Activated naive CD4-positive, alpha-beta T cell treated with anti-CD3 and anti-CD28 coated beads, Interleukin-2, amount 50 U/mL, for 24 hours (primary cell): ENCODE data around the gene ZSCAN10.
"Not testable (repeated sequence)": the region's sequence is repeated elsewhere in the genome, so short reads cannot be mapped to it uniquely, and the experiment has no call there.

ENCODE experiments used
- H3K27ac Mint-ChIP-seq: one replicate; pipeline ENCODE4 v1.8.0; 2021; ENCODE audit warnings: mild to moderate bottlenecking, mixed read lengths
- H3K27me3 Mint-ChIP-seq: one replicate; pipeline ENCODE4 v1.8.0; 2021; ENCODE audit warnings: mixed read lengths
- H3K36me3 Mint-ChIP-seq: one replicate; pipeline ENCODE4 v1.8.0; 2021; ENCODE audit warnings: mixed read lengths
- H3K4me1 Mint-ChIP-seq: one replicate; pipeline ENCODE4 v1.8.0; 2021; ENCODE audit warnings: mixed read lengths
- H3K4me3 Mint-ChIP-seq: one replicate; pipeline ENCODE4 v1.8.0; 2021; ENCODE audit warnings: mild to moderate bottlenecking, mixed read lengths
- H3K9me3 Mint-ChIP-seq: one replicate; pipeline ENCODE4 v1.8.0; 2021; ENCODE audit warnings: mixed read lengths

Gene ZSCAN10

DNA sequence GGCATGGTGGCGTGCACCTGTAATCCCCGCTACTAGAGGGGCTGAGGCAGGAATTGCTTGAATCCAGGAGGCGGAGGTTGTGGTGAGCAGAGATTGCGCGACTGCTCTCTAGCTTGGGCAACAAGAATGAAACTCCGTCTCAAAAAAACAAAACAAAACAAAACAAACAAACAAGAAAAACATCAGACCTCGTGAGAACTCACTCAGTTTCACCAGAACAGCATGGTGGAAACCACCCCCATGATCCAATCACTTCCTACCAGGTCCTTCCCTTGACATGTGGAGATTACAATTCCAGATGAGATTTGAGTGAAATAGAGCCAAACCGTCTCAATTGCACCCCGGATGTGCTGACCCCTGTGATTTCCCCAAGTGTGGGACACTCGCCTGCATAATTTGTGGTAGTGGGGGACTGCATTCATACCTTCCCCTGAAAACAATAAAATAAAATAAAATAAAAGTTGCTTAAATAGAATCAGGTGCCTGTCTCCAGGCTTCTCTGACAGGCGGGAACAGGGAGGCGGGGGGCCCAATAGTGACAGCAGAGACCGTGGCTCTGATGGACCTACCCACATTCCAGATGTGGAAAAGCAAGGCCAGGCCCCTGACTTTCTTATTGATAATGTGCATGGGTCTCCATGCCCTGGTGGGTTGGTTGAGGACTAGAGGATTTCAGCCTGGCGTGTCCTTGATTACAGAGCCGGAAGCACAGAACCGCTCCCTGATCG, 13.1 kb downstream of the ZSCAN10 start:
- Mint-ChIP-seq H3K27ac (no peak overlapping the region), H3K4me3 (peak overlapping the region; percentile 57), H3K4me1 (peaks cover 43% of the 10 kb centered on the region), H3K9me3 (no peaks in the 10 kb centered on the region), H3K27me3 (no peaks in the 10 kb centered on the region), H3K36me3 (no peaks in the 10 kb centered on the region)

GRCh38 chr16:3084969-3085670, 14.0 kb downstream of the ZSCAN10 start:
- H3K4me3 Mint-ChIP-seq: peak overlapping the region; percentile 26
- peak overlapping the region; percentile 12 for H3K27ac Mint-ChIP-seq
- H3K4me1 Mint-ChIP-seq: peaks cover 43% of the 10 kb centered on the region
- H3K9me3 Mint-ChIP-seq: no peaks in the 10 kb centered on the region
- H3K27me3 Mint-ChIP-seq: no peaks in the 10 kb centered on the region
- H3K36me3 Mint-ChIP-seq: peaks cover 1% of the 10 kb centered on the region

- Mint-ChIP-seq H3K36me3 (peaks cover 3% of the 10 kb centered on the region), H3K4me1 (peaks cover 50% of the 10 kb centered on the region), H3K9me3 (no peaks in the 10 kb centered on the region), H3K4me3 (no peak overlapping the region), H3K27me3 (no peaks in the 10 kb centered on the region), H3K27ac (peak overlapping the region; percentile 10)
Observed at GRCh38 chr16:3084491-3084890, 14.6 kb downstream of the ZSCAN10 start.

DNA sequence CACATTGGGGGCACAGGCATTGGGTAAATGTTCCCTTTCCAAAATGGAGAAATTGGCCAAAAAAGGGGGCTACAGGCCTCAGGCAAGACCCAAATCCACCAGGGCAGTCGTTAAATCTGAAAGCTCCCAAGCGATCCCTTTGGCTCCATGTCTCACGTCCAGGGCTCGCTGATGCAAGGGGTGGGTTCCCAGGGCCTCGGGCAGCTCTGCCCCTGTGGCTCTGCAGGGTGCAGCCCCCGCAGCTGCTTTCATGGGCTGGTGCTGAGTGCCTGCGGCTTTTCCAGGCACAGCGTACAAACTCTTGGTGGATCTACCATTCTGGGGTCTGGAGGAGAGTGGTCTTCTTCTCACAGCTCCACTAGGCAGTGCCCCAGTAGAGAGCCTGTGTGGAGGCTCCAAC, 15.7 kb downstream of the ZSCAN10 start:
- H3K27me3 Mint-ChIP-seq, H3K9me3 Mint-ChIP-seq, H3K4me3 Mint-ChIP-seq, H3K36me3 Mint-ChIP-seq: not testable (repeated sequence)
- H3K4me1 Mint-ChIP-seq: peaks cover 57% of the 10 kb centered on the region
- H3K27ac Mint-ChIP-seq: peak overlapping the region; percentile 14

GRCh38 chr16:3081957-3082356, 17.1 kb downstream of the ZSCAN10 start:
- H3K27me3 Mint-ChIP-seq, H3K4me3 Mint-ChIP-seq, H3K9me3 Mint-ChIP-seq, H3K27ac Mint-ChIP-seq, H3K36me3 Mint-ChIP-seq: not testable (repeated sequence)
- H3K4me1 Mint-ChIP-seq: peaks cover 60% of the 10 kb centered on the region

GRCh38 chr16:3080024-3080423, 19.1 kb downstream of the ZSCAN10 start:
- H3K9me3 Mint-ChIP-seq: no peaks in the 10 kb centered on the region
- no peak overlapping the region for H3K27ac Mint-ChIP-seq
- no peak overlapping the region for H3K4me3 Mint-ChIP-seq
- H3K4me1 Mint-ChIP-seq: peaks cover 67% of the 10 kb centered on the region
- peaks cover 5% of the 10 kb centered on the region for H3K36me3 Mint-ChIP-seq
- H3K27me3 Mint-ChIP-seq: no peaks in the 10 kb centered on the region

DNA sequence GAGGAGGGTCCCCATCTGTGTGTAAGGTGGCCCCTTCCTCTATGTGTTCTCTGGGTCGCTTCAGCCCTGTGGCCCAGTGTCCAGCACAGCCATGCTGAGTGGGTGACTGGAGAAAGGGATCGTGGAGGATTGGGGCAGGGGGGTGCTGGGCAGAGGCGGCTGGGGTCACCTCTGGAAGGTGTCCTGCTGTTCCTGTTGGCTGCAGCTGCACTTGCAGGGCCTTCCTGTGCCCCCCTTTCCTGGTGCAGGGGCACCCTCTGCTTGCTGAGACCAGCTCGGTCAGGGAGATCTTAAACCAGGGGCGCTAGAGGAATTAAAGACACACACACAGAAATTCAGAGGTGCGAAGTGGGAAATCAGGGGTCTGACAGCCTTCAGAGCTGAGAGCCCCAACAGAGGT, 22.5 kb downstream of the ZSCAN10 start:
- Mint-ChIP-seq H3K27ac (peak overlapping the region; percentile 84), H3K4me1 (peaks cover 80% of the 10 kb centered on the region), H3K27me3 (no peaks in the 10 kb centered on the region), H3K4me3 (peak overlapping the region; percentile 55), H3K9me3 (no peaks in the 10 kb centered on the region), H3K36me3 (peaks cover 5% of the 10 kb centered on the region)

DNA sequence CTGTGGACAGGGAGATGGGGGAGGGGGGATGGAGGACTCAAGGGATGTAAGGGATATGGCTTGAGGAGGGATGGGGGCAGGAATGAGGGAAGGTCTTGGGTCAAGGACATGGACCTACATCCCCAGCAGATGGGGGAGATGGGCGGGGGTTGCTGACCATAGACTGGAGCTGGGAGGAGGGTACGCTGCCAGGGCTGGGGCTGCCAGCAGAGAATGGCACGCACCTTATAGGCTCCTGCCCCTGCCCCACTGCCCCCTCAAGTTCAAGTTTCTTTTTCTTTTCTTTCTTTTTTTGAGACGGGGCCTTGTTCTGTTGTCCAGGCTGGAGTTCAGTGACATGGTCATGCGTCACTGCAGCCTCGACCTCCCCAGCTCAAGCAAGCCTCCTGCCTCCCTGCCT, 23.1 kb downstream of the ZSCAN10 start:
- not testable (repeated sequence) for H3K9me3 Mint-ChIP-seq, H3K27me3 Mint-ChIP-seq, H3K36me3 Mint-ChIP-seq
- Mint-ChIP-seq H3K4me3 (peak overlapping the region; percentile 31), H3K27ac (peak overlapping the region; percentile 25), H3K4me1 (peaks cover 83% of the 10 kb centered on the region)

DNA sequence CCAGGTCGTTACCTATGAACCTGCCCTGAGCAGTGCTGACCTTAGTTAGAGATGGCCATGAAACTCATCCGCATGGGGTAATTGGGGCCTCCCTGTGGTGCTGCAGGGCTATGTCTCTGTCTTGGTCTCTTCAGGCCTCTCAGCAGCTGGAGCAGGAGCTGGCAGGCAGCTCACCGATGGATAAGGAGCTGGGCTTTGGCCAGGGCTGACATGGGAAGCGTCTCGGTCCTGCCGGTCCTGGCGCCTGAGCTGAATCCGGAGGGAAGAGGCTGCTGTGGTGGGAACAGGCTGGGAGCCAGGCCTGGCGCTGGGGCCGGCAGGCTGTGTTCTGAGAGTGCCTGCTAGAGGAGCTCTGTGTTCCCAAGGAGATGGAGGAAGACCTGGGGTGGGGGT, 23.6 kb downstream of the ZSCAN10 start:
- peaks cover 82% of the 10 kb centered on the region for H3K4me1 Mint-ChIP-seq
- H3K9me3 Mint-ChIP-seq: no peaks in the 10 kb centered on the region
- peak overlapping the region; percentile 79 for H3K4me3 Mint-ChIP-seq
- no peaks in the 10 kb centered on the region for H3K27me3 Mint-ChIP-seq
- H3K27ac Mint-ChIP-seq: peak overlapping the region; percentile 95
- H3K36me3 Mint-ChIP-seq: peaks cover 4% of the 10 kb centered on the region

GRCh38 chr16:3074860-3075522, 24.1 kb downstream of the ZSCAN10 start:
- Mint-ChIP-seq H3K9me3 (no peaks in the 10 kb centered on the region), H3K36me3 (peaks cover 6% of the 10 kb centered on the region), H3K4me1 (peaks cover 84% of the 10 kb centered on the region), H3K4me3 (peak overlapping the region; percentile 79), H3K27me3 (no peaks in the 10 kb centered on the region), H3K27ac (peak overlapping the region; percentile 95)

DNA sequence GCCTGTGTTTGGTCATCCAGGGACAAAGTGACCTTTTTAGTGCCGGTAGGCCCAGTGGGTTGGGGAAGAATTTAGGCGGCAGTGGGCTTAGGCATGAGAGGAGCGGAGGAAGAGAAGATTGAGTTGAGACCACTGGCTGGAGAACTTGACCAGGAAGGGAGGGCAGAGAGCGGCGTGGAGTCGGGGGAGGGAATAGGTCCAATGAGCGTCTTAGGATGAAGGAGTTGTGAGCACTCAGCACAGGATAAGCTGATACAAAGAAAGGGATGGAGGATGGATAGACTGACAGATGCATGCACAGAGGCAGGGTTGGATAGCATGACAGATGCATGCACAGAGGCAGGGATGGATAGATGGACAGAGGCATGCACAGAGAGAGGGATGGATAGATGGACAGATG, 25.6 kb downstream of the ZSCAN10 start:
- H3K27ac Mint-ChIP-seq: peak overlapping the region; percentile 79
- H3K36me3 Mint-ChIP-seq: peaks cover 9% of the 10 kb centered on the region
- no peaks in the 10 kb centered on the region for H3K27me3 Mint-ChIP-seq
- peaks cover 86% of the 10 kb centered on the region for H3K4me1 Mint-ChIP-seq
- peak overlapping the region; percentile 39 for H3K4me3 Mint-ChIP-seq
- H3K9me3 Mint-ChIP-seq: no peaks in the 10 kb centered on the region

GRCh38 chr16:3072576-3073263, 26.4 kb downstream of the ZSCAN10 start:
- H3K27me3 Mint-ChIP-seq, H3K9me3 Mint-ChIP-seq, H3K36me3 Mint-ChIP-seq, H3K27ac Mint-ChIP-seq: not testable (repeated sequence)
- peak overlapping the region; percentile 39 for H3K4me3 Mint-ChIP-seq
- peaks cover 86% of the 10 kb centered on the region for H3K4me1 Mint-ChIP-seq

DNA sequence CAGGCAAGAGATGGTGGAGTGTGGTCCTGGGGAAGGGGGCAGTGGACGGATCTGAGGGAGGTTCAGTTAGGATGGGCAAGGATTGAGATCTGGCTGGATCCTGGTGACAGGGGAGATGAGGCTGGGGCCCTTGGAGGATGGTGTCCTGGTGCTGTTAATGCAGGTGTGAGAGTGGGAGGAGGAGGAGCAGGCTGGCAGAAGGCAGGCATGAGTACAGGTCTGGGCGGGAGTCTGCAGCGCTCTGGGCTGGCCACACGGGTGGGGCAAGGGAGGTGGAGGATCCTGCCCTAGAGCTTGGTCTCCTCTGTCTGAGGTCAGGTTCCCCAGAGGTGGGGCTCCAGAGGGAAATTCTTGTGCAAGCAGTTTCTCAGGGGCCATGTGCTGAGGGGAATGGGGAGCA, 26.9 kb downstream of the ZSCAN10 start:
- not testable (repeated sequence) for H3K9me3 Mint-ChIP-seq, H3K4me3 Mint-ChIP-seq, H3K36me3 Mint-ChIP-seq, H3K27me3 Mint-ChIP-seq
- peaks cover 84% of the 10 kb centered on the region for H3K4me1 Mint-ChIP-seq
- H3K27ac Mint-ChIP-seq: peak overlapping the region; percentile 51

- no peaks in the 10 kb centered on the region for H3K27me3 Mint-ChIP-seq
- H3K27ac Mint-ChIP-seq: peak overlapping the region; percentile 56
- H3K9me3 Mint-ChIP-seq: no peaks in the 10 kb centered on the region
- peaks cover 10% of the 10 kb centered on the region for H3K36me3 Mint-ChIP-seq
- no peak overlapping the region for H3K4me3 Mint-ChIP-seq
- peaks cover 79% of the 10 kb centered on the region for H3K4me1 Mint-ChIP-seq
Observed at GRCh38 chr16:3071655-3072054, 27.4 kb downstream of the ZSCAN10 start.

DNA sequence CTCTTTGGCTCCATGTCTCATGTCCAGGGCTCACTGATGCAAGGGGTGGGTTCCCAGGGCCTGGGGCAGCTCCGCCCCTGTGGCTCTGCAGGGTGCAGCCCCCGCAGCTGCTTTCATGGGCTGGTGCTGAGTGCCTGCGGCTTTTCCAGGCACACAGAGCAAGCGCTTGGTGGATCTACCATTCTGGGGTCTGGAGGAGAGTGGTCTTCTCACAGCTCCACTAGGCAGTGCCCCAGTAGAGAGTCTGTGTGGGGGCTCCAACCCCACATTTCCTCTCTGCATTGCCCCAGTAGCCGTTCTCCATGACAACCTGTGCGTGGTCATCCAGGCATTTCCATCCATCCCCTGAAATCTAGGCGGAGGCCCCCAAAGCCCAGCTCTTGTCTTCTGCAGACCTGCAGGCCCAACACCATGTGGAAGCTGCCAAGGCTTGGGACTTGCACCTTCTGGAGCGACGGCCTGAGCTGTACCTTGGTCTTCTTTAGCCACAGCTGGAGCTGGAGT, 28.4 kb downstream of the ZSCAN10 start:
- Mint-ChIP-seq H3K27me3 (no peaks in the 10 kb centered on the region), H3K4me3 (peak overlapping the region; percentile 36), H3K9me3 (no peaks in the 10 kb centered on the region), H3K27ac (peak overlapping the region; percentile 80), H3K4me1 (peaks cover 73% of the 10 kb centered on the region), H3K36me3 (peaks cover 11% of the 10 kb centered on the region)
